ENCODE results near the gene CCDC7.
"Not testable (repeated sequence)": the region's sequence is repeated elsewhere in the genome, so short reads cannot be mapped to it uniquely, and the experiment has no call there.

The CCDC7 gene

GRCh38 chr10:32738958-32739357 is 293.0 kb downstream of the CCDC7 start:
- DNase-seq, result no peak

DNA sequence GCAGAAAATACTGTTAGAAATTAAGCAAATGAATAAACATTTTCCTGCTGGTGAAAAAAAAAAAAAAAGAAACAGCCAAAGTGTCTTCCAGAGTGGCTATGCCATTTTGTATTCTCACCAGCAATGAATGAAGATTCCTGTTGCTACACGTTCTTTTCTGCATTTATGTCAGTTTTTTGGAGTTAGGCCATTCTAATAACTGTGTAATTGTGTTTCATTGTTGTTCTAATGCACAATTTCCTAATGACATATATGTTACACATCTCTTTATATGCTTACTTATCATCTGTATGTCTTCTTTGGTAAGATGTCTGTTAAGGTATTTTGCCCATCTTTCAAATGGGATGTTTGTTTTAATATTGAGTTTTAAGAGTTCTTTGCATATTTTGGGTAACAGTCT is 298.4 kb downstream of the CCDC7 start:
- DNase-seq, result no peak

DNA sequence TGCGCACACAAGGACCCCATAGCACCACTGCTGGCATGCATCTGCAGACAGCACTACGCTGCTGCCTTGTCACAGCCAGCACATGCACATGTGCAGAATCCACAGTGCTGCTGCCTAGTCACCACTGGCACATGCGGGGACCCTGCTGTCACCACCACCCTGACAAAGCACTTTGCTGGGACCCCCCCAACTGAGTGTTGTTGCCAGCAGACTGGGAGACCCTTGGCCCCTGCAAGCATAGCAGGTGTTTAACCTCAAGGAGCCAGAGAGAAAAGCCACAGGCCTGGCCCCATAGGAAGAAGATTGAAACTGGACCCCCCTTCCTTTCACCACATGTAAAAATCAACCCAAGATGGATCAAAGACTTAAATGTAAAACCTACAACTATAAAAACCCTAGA is 300.9 kb downstream of the CCDC7 start:
- DNase-seq, result no peak

DNA sequence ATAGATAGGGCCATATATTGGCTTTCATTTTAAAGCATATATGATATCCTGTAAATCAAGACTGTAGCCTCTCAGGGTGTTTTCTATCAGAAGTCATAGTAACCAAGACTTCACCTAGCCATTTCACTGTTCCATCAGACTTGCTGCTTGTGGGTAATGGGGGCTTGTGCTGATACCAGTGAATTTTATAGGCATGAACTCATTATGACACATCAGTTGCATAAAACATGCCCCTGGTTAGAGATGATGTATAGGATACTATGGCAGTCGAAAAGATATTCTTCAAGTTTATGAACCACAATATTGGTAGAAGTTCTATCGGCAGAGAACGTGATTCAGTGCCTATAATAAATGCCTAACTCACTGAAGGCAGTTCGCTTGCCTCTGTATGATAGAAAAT is 305.6 kb downstream of the CCDC7 start:
- no peak for DNase-seq

DNA sequence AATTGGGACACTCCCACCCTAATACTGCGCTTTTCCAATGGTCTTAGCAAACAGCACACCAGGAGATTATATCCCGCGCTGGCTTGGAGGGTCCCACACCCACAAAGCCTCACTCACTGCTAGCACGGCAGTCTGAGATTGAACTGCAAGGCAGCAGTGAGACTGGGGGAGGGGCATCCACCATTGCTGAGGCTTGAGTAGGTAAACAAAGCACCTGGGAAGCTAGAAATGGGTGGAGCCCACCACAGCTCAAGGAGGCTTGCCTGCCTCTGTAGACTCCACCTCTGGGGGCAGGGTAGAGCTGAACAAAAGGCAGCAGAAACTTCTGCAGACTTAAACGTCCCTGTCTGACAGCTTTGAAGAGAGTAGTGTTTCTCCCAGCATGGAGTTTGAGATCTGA is 309.0 kb downstream of the CCDC7 start:
- not testable (repeated sequence) for DNase-seq

GRCh38 chr10:32771217-32771616 is 325.3 kb downstream of the CCDC7 start:
- DNase-seq, result no peak

GRCh38 chr10:32773105-32773504 is 327.2 kb downstream of the CCDC7 start:
- no peak for DNase-seq

GRCh38 chr10:32786968-32787367 is 341.0 kb downstream of the CCDC7 start:
- DNase-seq, result no peak

GRCh38 chr10:32787690-32788284 is 341.8 kb downstream of the CCDC7 start:
- no peak for DNase-seq

GRCh38 chr10:32788359-32788758 is 342.4 kb downstream of the CCDC7 start:
- DNase-seq, result no peak

DNA sequence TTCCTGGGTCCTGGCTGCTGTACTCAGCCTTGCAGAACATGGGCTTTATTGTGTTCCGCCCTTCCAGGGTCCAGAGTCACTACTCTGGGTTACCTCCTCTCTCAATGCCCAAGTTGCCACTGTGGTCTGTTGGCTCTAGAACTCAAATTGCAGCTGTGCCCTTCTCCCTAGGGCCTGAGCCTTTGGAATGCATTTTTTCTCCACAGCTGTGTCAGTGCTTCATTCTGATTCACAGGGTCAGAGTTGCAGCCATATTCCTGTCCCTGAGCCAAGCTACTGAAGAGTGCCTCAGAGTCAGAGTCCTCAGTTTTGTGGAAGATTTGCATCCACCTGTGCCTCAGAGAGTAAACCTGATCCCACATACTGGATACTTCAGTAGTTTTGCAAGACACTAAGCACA is 344.5 kb downstream of the CCDC7 start:
- DNase-seq, result no peak

DNA sequence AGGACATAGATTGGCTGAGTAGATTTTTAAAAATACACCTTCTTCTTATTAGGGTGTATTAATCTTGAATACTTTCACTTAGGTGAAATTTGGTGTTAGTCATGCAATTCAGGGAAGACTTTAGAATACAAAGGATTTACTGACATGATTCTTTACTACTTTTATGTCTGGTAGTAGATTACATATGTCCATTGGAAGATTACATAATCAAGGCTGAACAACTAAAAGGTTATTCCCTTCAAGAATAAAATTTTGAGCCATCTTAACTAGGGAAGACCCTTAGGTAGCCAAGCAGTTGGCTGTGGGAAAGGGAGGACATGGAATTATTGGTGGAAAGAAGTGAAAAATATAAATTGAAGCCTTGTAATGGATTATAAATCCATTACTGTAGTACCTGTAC is 347.1 kb downstream of the CCDC7 start:
- DNase-seq, result no peak

DNA sequence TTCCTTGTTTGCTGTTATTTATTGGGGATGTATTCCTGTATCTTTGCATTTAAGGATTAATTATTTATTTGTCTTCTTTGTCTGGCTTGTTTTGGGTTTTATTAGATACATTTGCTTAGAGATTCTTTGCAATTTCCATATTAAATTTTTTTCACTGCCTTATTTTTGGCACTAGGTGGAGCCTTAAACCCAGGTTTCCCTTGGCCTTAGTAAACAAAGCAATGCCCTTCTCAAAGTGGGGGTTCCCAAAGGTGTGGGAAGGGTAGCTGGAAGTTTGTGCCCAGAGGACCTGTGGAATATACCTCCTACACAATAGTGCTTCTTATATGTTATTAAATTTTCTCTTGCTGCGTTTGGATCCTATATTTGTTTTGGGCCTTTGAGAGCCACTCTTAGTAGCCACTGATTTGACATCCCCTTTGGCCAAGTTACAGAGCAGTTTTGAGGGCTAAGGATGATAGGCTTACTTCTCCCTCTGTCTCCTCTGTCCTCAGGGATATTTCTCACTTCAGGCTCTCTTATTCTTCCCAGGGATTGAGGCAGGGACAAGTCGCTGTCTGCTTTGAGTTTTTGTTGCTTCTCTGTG is 349.8 kb downstream of the CCDC7 start:
- DNase-seq, result no peak

- DNase-seq, result not testable (repeated sequence)
Observed at GRCh38 chr10:32797393-32797792, 351.5 kb downstream of the CCDC7 start.

GRCh38 chr10:32846974-32847373 is 401.0 kb downstream of the CCDC7 start:
- no peak for DNase-seq

DNA sequence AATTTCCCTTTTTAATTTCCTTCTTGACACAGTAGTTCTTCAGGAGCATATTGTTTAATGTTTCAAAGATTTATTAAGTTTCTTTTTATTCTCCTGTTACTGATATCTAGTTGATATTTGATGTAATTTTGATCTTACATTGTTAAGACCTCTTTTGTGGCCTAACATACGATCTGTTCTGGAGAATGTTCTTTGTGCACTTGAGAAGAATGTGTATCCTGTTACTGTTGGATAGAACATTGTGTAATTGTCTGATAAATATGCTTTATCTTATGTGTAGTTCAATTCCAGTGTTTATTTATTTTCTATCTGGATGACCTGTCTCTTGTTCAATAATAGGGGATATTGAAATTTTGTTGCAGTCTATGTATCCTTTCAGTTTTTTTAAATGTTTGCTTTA is 405.4 kb downstream of the CCDC7 start:
- DNase-seq, result no peak

- DNase-seq, result no peak
Observed at GRCh38 chr10:32854435-32854834, 408.5 kb downstream of the CCDC7 start.

- no peak for DNase-seq
Observed at GRCh38 chr10:32865170-32865569, 419.2 kb downstream of the CCDC7 start.

GRCh38 chr10:32877915-32878314 is 432.0 kb downstream of the CCDC7 start:
- no peak for DNase-seq

- no peak for DNase-seq
Observed at GRCh38 chr10:32878646-32879045, 432.7 kb downstream of the CCDC7 start.

DNA sequence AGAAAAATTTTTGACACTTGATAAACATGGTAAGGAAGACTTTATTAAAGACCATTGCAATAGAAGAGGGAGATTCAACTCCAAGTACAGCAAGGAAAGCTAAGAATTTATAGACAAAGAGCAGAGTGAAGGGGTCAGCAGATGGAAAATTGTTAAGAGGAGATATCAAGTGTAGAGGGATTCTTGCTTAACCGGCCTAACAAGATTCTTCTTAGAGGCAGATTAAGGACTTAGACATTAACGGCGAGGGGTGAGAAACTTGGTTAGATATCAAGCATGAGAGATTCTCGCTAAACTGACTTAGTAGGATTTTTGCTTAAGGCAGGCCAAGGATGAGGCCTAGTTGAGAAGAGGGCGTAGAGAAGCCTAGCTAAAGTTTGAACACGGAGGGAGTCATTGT is 436.1 kb downstream of the CCDC7 start:
- no peak for DNase-seq

GRCh38 chr10:32887481-32887880 is 441.5 kb downstream of the CCDC7 start:
- DNase-seq, result no peak

DNA sequence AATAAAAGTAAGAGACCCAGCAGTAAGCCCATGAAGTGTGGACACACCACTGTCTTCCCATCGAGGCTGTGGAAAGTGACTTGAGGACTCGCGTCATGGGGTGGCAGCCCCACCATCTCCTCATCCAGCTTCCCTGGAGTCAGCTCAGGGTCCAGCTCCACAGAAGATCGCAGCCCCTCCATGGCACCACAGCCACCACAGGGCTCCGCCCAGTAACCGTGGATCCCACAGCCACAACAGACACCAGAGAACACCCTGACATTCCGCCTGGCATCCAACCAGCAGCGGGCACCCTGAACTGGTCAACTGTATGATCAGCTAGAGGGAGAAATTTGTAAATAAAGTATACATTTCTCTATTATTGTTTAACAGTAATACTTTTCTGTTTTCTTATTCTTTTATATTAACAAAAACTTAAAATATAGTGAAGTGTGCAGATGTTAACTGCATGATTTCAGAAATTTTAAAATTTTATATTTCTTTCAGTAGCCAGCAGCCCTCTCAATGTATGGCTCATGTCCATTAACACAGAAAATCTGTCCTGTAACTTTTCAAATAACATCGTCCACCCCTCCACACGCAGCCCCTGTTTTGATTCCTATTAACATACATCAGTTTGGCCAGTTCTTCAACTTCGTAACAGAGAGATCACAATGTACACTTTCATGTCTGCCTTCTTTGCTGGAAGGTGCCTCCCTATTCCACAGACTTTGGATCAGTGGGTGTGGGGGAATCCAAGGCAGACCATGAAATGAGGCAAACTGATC is 442.4 kb downstream of the CCDC7 start:
- DNase-seq, result no peak

DNA sequence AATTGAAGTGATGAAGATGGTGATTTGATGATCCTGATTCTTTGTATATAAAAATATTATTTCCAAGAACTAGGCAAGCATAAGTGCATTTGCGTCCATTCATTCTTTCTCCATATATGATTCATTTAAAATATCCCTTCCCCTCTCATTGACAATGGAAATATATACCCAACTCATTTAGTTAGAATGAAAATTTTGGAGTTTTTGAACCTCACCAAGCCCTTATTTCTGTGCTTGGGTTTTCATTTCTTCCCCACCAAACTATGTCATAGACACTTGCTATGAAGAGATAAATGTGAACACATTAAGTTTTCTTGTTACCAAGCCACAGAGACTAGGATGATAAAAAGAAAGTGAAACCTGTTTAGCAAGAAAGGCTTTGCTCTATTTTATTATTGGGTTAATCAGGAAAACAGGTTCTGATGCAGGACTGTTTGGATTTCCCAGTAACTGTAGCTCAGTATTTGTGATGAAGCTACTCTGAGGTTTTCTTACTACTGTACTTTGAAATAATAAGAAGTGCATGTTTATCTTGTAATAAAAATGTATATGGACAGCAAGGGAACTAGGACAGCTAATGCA is 443.8 kb downstream of the CCDC7 start:
- DNase-seq, result no peak
